DND-41 (cell line): ENCODE measurements around the gene KCNK3.

Source experiments
- ATAC-seq: fragments of 200-7000 bp; cut with Tn5 transposase; 3 replicates; pipeline ENCODE4 v1.9.1; 2021; ENCODE audit warnings: low read depth; ENCODE audit not compliant: insufficient read depth
- DNase-seq: peaks from one replicate; pipeline ENCODE4 v3.0.0-alpha.2; 2020
- H2AFZ ChIP-seq: 2 replicates; pipeline ENCODE4 v1.6.0; 2012; ENCODE audit warnings: low read depth, low read length
- H3K27ac ChIP-seq: 2 replicates; pipeline ENCODE4 v1.5.1; 2012; ENCODE audit warnings: low read length, inconsistent platforms
- H3K27me3 ChIP-seq: fragments of 200-600 bp; sonication (generic); 2 replicates; pipeline ENCODE4 v1.6.0; 2012; ENCODE audit warnings: low read length, mild to moderate bottlenecking, inconsistent platforms; ENCODE audit not compliant: insufficient read depth, poor library complexity
- H3K36me3 ChIP-seq: 2 replicates; pipeline ENCODE4 v1.5.1; 2012; ENCODE audit warnings: low read length, inconsistent platforms; ENCODE audit not compliant: insufficient read depth
- H3K4me1 ChIP-seq: 2 replicates; pipeline ENCODE4 v1.5.1; 2012; ENCODE audit warnings: mild to moderate bottlenecking, low read length; ENCODE audit not compliant: insufficient read depth
- H3K4me2 ChIP-seq: 2 replicates; pipeline ENCODE4 v1.6.0; 2012; ENCODE audit warnings: mild to moderate bottlenecking, moderate library complexity, low read length, inconsistent platforms; ENCODE audit not compliant: insufficient read depth
- H3K4me3 ChIP-seq, 2 experiments: fragments of 200-600 bp in 1 of 2; shearing (Covaris generic) in 1 of 2; 2 replicates each; pipeline ENCODE4 v1.5.1; 2012 to 2016; ENCODE audit warnings: inconsistent platforms in 2 of 2, low read length in 2 of 2, mild to moderate bottlenecking in 2 of 2, low read depth in 1 of 2, moderate library complexity in 1 of 2
- H3K79me2 ChIP-seq: 2 replicates; pipeline ENCODE4 v1.6.0; 2012; ENCODE audit warnings: low read length, inconsistent platforms; ENCODE audit not compliant: insufficient read depth
- H3K9ac ChIP-seq: 2 replicates; pipeline ENCODE4 v1.6.0; 2012; ENCODE audit warnings: low read depth, mild to moderate bottlenecking, inconsistent platforms, low read length, moderate library complexity
- H3K9me3 ChIP-seq: 2 replicates; pipeline ENCODE4 v1.5.1; 2012; ENCODE audit warnings: low read length, moderate library complexity, mild to moderate bottlenecking, inconsistent platforms; ENCODE audit not compliant: insufficient read depth, severe bottlenecking
- H4K20me1 ChIP-seq: 2 replicates; pipeline ENCODE4 v1.6.0; 2012; ENCODE audit warnings: low read length; ENCODE audit not compliant: insufficient read depth
- CTCF ChIP-seq: IDR thresholded peaks from 2 replicates; pipeline ENCODE4 v1.5.1; 2012; ENCODE audit warnings: borderline replicate concordance, low read length, moderate library complexity, mild to moderate bottlenecking; ENCODE audit not compliant: poor library complexity, severe bottlenecking; ENCODE audit errors: extremely low read depth
- EZH2 ChIP-seq: IDR thresholded peaks from 3 replicates; pipeline ENCODE4 v1.6.1; 2012; ENCODE audit warnings: borderline replicate concordance, low read depth, mild to moderate bottlenecking, moderate library complexity, low read length, inconsistent platforms; ENCODE audit not compliant: severe bottlenecking

KCNK3 gene

GRCh38 chr2:26739514-26739913 is 47.0 kb downstream of the KCNK3 start:
- TF ChIP-seq CTCF (no peak), EZH2 (no peak)
- Histone ChIP-seq H3K27ac (no peak overlapping the region), H3K27me3 (no peaks in the 10 kb centered on the region), H4K20me1 (peaks cover 3% of the 10 kb centered on the region; the same call in 1 of the 2 replicates), H2AFZ (no peak overlapping the region), H3K4me1 (no peaks in the 10 kb centered on the region), H3K79me2 (no peaks in the 10 kb centered on the region), H3K4me2 (no peak overlapping the region), H3K36me3 (no peaks in the 10 kb centered on the region), H3K9ac (no peak overlapping the region), H3K4me3 (no peak overlapping the region), H3K9me3 (no peaks in the 10 kb centered on the region)
- no peak for DNase-seq
- ATAC-seq = no peak

DNA sequence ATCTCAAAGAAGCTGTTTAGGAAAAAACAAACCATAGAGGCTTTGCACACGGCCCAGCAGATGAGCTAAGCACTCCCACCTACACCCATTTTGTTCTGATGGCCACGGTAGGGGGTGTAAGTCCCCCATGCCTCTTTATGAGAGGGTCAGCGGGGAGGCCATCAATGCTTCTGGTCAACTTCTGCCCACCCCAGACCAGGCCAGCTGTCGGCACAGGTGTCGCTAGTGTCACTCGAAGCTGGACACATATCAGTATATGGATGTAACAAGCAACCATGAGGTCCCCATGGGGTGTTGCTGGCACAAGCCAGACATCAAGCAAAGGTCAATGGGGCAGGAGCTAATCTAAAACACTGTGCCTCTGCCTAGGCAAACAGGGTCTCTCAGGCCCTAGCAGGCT is 47.8 kb downstream of the KCNK3 start:
- Histone ChIP-seq H3K36me3 (no peaks in the 10 kb centered on the region), H3K9me3 (no peaks in the 10 kb centered on the region)

DNA sequence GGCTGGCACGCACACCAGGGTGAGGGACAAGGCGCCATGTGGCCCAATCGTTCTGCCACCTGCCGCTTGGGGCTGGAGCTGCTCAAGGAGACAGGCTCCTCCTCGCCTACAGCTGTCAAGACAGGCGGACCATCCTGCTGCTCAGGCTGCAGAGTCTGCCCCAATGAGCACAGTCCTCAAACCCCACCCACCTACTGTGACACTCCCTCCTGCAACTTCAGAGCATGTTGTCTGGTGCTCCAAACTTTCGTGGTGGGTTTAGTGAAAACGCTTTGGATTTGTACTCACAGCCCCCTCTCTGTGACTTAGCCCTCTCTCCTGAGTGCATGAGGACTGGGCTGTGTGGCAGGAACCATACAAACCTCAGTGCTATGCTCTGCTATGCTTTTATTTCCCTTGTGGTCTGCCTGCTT is 48.4 kb downstream of the KCNK3 start:
- no peaks in the 10 kb centered on the region for H3K9me3 ChIP-seq
- H3K9ac ChIP-seq = no peak overlapping the region
- no peaks in the 10 kb centered on the region for H3K4me1 ChIP-seq
- no peaks in the 10 kb centered on the region for H3K36me3 ChIP-seq
- no peak overlapping the region for H2AFZ ChIP-seq
- no peaks in the 10 kb centered on the region for H3K79me2 ChIP-seq
- no peak for TF ChIP-seq CTCF
- no peak for TF ChIP-seq EZH2
- peak; percentile 54 for DNase-seq
- no peak overlapping the region for H3K4me3 ChIP-seq
- no peak overlapping the region for H3K27ac ChIP-seq
- no peak overlapping the region for H3K4me2 ChIP-seq
- no peaks in the 10 kb centered on the region for H3K27me3 ChIP-seq
- peaks cover 4% of the 10 kb centered on the region; the same call in 1 of the 2 replicates for H4K20me1 ChIP-seq
- peak; percentile 86 for ATAC-seq

More for the DNA sequence above, 47.8 kb downstream of the KCNK3 start:
- TF ChIP-seq CTCF = no peak
- ATAC-seq (no peak), DNase-seq (no peak)
- H3K4me1 ChIP-seq = no peaks in the 10 kb centered on the region
- H3K79me2 ChIP-seq = no peaks in the 10 kb centered on the region
- H3K4me3 ChIP-seq = no peak overlapping the region
- H3K9ac ChIP-seq = no peak overlapping the region
- H2AFZ ChIP-seq = no peak overlapping the region
- H3K27ac ChIP-seq = no peak overlapping the region
- peaks cover 3% of the 10 kb centered on the region; the same call in 1 of the 2 replicates for H4K20me1 ChIP-seq
- H3K27me3 ChIP-seq = no peaks in the 10 kb centered on the region
- H3K4me2 ChIP-seq = no peak overlapping the region
